ENCODE results near the gene RPL28. TPM values are rescaled to one million over a fixed set of nuclear protein-coding genes. Genes with fewer than 3 reads are reported as not detected.

Gene RPL28
- total RNA-seq, 3 donors from 2014 or later, result 3,242 to 3,402 (median 3,363) TPM

DNA sequence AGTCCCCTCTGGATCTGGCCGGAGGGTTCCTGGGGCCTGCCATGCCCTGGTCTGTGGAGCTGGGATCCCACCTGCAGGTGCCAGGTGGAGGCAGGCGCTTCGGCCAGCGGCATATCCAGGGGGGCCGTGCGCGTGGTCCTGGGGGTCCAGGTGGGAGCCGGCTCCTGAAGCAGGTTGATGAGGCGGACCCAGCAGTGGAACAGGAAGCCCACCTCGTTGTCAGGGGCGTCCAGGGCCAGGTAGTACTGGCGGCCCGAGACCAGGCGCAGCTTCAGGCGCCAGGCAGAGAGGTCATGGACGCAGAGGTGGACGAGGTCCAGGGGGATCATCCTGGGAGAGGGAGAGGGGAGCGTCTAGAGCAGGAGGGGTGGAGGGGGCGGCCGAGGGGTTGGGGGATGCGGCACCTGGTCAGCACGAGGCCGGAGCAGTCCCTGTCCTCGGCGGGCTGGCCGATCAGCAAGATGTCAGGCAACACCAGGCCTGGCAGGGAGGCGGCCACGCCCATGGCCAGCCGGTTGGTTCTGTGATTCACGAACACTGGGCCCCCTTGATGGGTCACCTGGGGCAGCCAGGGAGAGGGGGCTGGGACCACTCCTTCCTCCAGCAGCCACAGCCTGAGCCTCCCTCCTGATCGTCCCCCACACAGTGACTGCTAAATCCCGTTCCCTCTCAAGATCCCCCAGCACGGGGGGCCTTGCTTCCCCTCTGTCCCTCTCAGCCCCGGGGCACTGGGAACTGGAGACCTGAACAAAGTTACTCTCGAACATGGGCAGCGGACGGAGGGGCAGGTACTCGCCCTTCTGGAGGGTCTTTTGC lies 23.4 kb upstream of the RPL28 start:
- Mint-ChIP-seq H3K27me3 (ENCODE audit: low read depth) (peaks cover 10% of the 10 kb centered on the region), H3K4me1 (ENCODE audit: low read depth) (no peaks in the 10 kb centered on the region)

DNA sequence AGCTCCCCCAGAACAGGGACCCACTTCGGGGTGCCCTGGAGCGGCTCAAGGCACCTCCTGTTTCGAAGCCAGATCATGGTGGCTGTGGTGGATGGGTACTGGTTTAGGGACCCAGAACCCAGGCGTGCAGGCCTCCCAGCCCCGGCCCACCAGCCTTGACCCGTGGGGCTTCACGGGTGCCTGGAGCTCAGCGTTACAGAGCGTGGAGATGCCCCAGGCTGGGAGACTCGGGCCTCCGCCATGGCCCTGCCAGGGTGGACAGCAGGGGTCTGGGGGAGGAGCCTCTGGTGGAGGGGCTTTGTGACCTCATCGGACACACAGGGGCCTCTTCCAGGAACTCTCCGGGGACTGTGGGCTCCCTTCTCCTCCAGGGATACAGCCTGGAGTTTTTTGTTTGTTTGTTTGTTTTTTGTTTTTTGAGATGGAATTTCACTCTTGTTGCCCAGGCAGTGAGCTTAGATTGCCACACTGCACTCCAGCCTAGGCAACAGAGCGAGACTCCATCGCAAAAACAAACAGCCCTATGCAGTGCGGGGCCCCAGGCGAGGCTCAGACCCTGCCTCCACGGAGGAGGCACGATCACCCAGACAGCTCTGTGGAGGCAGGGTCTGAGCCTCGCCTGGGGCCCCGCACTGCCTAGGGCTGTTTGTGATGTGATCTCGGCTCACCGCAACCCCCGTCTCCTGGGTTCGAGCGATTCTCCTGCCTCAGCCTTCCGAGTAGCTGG lies 22.6 kb upstream of the RPL28 start, which contains the start of gene GARIN5B:
Gene GARIN5B (minus strand): TSS at position 271 of the 727 bp plus-strand sequence. CDS start 194 bp downstream, at position 77.
- Mint-ChIP-seq H3K27me3 (ENCODE audit: low read depth) (peaks cover 12% of the 10 kb centered on the region), H3K4me1 (ENCODE audit: low read depth) (no peaks in the 10 kb centered on the region), H3K4me3 (no peak within 1 kb of the TSS), H3K9me3 (no peaks in the 10 kb centered on the region), H3K36me3 (ENCODE audit: insufficient read depth) (no peaks in the 10 kb centered on the region)
- ATAC-seq, result no peak
- no peak for DNase-seq

More for the DNA sequence above, 23.4 kb upstream of the RPL28 start:
- H3K9me3 Mint-ChIP-seq, result no peaks in the 10 kb centered on the region
- DNase-seq (no peak), ATAC-seq (no peak)
- no peak overlapping the region for H3K4me3 Mint-ChIP-seq
- H3K36me3 Mint-ChIP-seq (ENCODE audit: insufficient read depth), result no peaks in the 10 kb centered on the region

- H3K4me3 Mint-ChIP-seq, result no peak overlapping the region
- ATAC-seq, result no peak
These were observed 20.5 kb upstream of the RPL28 start for GRCh38 chr19:55365245-55365644.

DNA sequence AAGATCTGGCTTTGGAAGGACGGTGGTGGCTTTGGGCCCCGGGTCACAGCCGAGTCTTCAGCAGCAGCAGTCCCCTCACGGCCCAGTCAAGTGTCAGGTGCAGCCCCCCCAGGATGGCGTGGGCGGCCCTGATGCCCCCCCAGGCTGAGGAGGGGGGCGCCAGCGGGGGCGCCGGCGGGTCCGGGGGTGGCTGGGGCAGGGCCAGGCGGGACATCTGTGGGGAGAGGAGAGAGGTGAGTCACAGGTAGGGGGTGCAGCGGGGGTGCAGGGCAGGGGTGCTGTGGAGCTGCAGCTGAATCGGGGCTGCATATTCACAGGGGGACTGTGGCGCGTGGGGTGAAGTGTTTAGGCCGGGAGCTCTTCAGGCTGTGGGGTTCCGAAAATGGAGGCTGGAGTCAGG lies 19.8 kb upstream of the RPL28 start:
- no peaks in the 10 kb centered on the region for H3K9me3 Mint-ChIP-seq
- no peaks in the 10 kb centered on the region for H3K36me3 Mint-ChIP-seq (ENCODE audit: insufficient read depth)
- no peak for DNase-seq
- peaks cover 27% of the 10 kb centered on the region for H3K27me3 Mint-ChIP-seq (ENCODE audit: low read depth)
- no peak for ATAC-seq
- H3K4me1 Mint-ChIP-seq (ENCODE audit: low read depth), result peaks cover 5% of the 10 kb centered on the region
- H3K4me3 Mint-ChIP-seq, result no peak overlapping the region

More at GRCh38 chr19:55365245-55365644, 20.5 kb upstream of the RPL28 start:
- Mint-ChIP-seq H3K4me1 (ENCODE audit: low read depth) (peaks cover 3% of the 10 kb centered on the region), H3K9me3 (no peaks in the 10 kb centered on the region), H3K36me3 (ENCODE audit: insufficient read depth) (no peaks in the 10 kb centered on the region), H3K27me3 (ENCODE audit: low read depth) (peaks cover 21% of the 10 kb centered on the region)
- DNase-seq, result no peak

DNA sequence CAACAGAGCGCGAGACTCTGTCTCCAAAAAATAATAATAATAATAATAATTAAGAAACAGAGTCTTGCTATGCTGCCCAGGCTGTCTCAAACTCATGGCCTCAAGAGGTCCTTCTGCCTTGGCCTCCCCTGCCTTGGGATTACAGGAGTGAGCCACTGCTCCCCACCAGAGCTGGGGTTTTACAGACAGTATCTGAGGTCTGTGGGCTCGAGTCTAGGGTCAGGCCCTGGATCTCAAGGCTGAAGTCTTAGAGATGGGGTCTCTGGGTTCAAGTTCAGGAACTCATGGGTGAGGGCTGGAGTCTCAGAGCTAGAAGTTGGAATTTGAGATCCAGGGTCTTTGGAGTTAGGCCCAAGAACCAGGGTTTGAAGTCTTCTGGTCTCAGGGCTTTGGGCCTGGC lies 18.9 kb upstream of the RPL28 start:
- Mint-ChIP-seq H3K4me1 (ENCODE audit: low read depth) (peaks cover 5% of the 10 kb centered on the region), H3K27me3 (ENCODE audit: low read depth) (peaks cover 36% of the 10 kb centered on the region), H3K36me3 (ENCODE audit: insufficient read depth) (no peaks in the 10 kb centered on the region), H3K9me3 (no peaks in the 10 kb centered on the region), H3K4me3 (no peak overlapping the region)
- DNase-seq, result no peak
- ATAC-seq, result no peak

GRCh38 chr19:55368106-55368505 lies 17.6 kb upstream of the RPL28 start:
- Mint-ChIP-seq H3K4me3 (no peak overlapping the region), H3K27me3 (ENCODE audit: low read depth) (peaks cover 44% of the 10 kb centered on the region), H3K4me1 (ENCODE audit: low read depth) (peaks cover 5% of the 10 kb centered on the region), H3K9me3 (no peaks in the 10 kb centered on the region), H3K36me3 (ENCODE audit: insufficient read depth) (no peaks in the 10 kb centered on the region)
- ATAC-seq (no peak), DNase-seq (no peak)

- Mint-ChIP-seq H3K4me3 (no peak overlapping the region), H3K36me3 (ENCODE audit: insufficient read depth) (no peaks in the 10 kb centered on the region), H3K4me1 (ENCODE audit: low read depth) (peaks cover 8% of the 10 kb centered on the region), H3K27me3 (ENCODE audit: low read depth) (peaks cover 48% of the 10 kb centered on the region), H3K9me3 (no peaks in the 10 kb centered on the region)
- DNase-seq (no peak), ATAC-seq (peak; percentile 53 to 54)
These were observed 16.8 kb upstream of the RPL28 start for GRCh38 chr19:55368701-55369563.

DNA sequence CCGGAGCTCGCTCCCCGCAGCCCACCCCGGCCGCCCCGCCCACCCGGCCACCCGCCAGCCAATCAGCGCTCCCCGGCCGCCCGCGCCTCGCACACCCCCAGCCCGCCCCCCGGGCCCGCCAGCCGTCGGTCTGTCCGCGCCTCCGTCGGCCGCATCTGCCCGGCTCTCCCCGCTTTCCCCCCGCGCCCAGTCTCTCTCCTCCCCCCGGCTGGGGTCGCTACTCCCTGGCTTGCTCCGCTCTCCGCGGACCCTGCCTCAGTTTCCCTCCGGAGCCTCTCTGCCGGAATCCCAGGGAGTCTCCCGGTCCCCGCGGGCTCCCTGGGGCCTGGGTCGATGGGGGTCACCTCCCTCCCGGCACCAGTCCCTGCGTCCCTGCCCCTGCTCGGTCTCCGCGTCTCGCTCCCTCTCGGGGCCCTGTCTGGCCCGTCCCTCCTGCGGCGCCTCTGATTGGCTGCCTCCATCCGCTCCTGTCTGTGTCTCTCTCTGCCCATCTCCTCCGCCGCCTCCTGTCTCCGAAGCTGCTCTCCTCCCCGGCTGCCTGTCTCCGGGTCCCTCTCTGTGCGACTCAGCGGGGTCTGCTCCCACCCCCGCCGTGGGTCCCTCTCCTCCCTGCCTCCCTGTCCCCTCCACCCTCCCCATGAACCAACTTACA lies 16.0 kb upstream of the RPL28 start:
- ATAC-seq, result peak; percentile 67 to 75
- Mint-ChIP-seq H3K9me3 (no peaks in the 10 kb centered on the region), H3K4me1 (ENCODE audit: low read depth) (peaks cover 8% of the 10 kb centered on the region), H3K4me3 (peak overlapping the region; percentile 58), H3K36me3 (ENCODE audit: insufficient read depth) (no peaks in the 10 kb centered on the region), H3K27me3 (ENCODE audit: low read depth) (peaks cover 53% of the 10 kb centered on the region)
- no peak for DNase-seq

DNA sequence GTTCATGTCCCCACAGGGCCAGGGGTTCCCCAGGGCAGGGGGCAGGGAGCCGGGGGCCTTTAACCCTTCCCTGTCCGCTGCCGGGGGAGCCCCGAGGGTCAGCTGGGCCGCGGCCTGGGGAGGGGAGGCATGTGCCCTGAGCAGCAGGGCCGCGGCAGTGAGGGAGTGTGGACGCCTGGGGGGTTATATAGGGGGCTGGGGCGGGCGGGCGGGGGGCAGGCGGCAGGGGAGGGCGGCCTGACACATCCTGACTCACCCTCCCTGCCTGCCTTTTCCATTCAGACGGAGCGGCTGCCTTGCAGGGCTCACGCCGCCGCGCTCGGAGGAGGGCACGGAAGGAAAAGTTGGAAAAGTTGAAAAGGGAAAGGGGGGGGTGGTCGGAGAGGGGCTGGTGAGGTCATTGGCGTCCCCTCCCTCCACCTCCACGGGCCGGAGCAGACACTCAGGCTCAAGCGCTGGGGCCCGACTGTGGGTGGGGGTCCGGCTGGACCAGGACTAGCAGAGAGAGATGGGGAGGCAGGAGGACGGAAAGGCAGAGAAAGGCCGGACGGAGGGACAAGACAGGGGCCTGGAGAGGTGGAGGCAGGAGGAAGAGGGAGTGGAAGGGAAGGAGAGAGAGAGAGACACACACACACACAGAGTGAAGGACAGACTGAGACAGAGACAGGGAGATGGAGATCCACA lies 15.3 kb upstream of the RPL28 start, which contains the start of gene IL11:
Gene IL11 (minus strand): TSS at position 159 of the 684 bp plus-strand sequence. CDS start 153 bp downstream, at position 6.
- Mint-ChIP-seq H3K9me3 (no peaks in the 10 kb centered on the region), H3K4me3 (peak within 1 kb of the TSS; percentile 58), H3K36me3 (ENCODE audit: insufficient read depth) (no peaks in the 10 kb centered on the region), H3K27me3 (ENCODE audit: low read depth) (peaks cover 56% of the 10 kb centered on the region), H3K4me1 (ENCODE audit: low read depth) (peaks cover 8% of the 10 kb centered on the region)
- DNase-seq, result no peak
- ATAC-seq, result peak; percentile 23 to 32

DNA sequence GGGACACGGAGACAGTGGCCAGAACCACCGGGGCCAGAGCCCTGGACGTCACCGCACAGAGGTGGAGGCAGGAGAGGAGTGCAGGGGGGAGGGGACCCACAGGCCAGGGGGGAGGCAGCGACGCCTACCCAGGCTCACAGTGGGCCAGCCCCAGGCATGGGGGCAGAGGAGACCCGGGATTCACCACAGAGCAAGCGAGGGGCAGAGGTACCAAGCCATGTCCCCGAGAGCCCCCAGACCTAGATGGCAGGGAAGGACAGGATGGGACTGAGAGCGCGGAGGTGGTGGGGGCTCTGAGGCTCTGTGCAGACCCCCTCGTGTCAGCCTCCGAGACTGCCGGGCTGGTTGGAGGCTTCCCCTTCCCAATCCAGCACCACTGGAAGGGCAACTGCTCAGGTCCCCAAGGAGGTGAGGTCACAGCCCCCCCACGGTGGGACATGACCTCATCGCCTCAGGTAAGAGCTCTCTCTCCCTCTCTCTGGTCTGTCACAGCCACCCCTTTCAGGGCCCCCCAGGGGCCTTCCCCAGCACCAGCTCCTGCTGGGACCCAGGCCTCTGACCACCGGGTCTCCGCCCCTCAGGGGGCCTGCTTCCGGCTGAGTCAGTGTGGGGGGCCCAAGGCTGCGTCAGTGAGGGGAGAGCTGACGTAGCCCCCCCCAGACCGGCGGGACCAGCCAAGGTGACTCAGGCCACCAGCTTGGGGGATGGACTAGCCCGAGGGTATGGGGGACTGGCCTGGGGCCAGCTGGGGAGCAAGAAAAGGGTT lies 13.2 kb upstream of the RPL28 start:
- peaks cover 52% of the 10 kb centered on the region for H3K27me3 Mint-ChIP-seq (ENCODE audit: low read depth)
- peaks cover 8% of the 10 kb centered on the region for H3K4me1 Mint-ChIP-seq (ENCODE audit: low read depth)
- no peaks in the 10 kb centered on the region for H3K9me3 Mint-ChIP-seq
- ATAC-seq (peak; percentile 22 to 29), DNase-seq (no peak)
- H3K36me3 Mint-ChIP-seq (ENCODE audit: insufficient read depth), result no peaks in the 10 kb centered on the region
- no peak overlapping the region for H3K4me3 Mint-ChIP-seq

DNA sequence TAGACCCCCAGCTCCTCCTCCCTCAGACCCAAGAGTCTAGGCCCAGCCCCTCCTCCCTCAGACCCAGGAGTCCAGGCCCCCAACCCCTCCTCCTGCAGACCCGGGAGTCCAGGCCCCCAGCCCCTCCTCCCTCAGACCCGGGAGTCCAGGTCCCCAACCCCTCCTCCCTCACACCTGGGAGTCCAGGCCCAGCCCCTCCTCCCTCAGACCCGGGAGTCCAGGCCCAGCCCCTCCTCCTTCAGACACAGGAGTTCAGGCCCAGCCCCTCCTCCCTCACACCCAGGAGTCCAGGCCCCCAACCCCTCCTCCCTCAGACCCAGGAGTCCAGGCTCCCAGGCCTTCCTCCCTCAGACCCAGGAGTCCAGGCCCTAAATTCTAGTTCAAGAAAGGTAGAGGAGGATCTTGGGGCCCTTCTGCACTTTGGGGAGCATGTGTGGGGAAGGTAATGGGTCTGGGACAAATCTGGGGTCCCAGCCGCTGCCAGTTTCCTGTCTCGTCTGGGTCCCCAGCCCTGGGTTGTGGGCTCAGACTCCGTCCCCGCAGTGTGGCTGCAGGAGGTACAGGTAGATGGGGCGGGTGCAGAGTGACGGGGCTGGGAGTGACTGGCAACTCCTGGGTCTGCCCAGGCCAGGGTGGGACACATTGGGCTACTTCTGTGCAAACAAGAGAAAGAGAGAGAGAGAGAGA lies 12.3 kb upstream of the RPL28 start:
- peaks cover 8% of the 10 kb centered on the region for H3K4me1 Mint-ChIP-seq (ENCODE audit: low read depth)
- H3K9me3 Mint-ChIP-seq, result no peaks in the 10 kb centered on the region
- no peaks in the 10 kb centered on the region for H3K36me3 Mint-ChIP-seq (ENCODE audit: insufficient read depth)
- no peak overlapping the region for H3K4me3 Mint-ChIP-seq
- no peak for ATAC-seq
- H3K27me3 Mint-ChIP-seq (ENCODE audit: low read depth), result peaks cover 45% of the 10 kb centered on the region
- no peak for DNase-seq

DNA sequence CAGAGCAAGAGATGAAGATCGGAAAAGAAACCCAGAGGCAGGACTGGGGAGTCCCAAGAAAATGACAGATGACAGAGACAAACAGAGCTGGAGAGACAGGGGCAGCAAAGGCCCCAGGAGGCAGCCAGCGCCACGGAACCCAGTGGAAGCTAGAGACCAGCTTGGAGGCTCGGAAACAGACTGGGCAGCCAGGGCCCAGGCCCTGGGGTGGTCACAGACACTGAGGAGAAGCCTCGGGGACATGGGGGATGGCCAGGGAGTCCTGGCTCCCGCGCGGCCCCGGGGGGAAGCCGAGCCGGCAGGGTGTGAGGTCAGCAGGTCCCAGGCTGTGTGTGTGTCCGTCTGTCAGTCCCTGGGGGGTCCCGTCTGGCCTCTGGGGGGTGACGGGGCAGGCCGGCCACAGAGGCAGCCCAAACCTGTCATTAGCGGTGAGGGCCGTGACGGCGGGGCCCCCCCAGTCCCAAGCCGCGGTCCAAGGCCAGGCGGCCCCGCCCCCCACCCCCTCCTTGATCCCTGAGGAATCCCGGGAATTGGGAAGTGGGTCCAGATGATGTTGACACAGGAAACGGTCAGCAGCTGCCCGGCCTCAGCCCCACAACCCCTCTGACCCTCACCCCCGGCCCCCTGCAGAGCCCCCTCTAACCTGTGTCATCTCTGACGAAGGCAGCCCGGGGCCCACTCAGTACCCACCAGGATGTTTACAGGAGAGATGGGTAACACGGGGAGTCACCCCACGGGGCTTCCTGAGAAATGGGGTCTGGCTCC lies 11.6 kb upstream of the RPL28 start:
- H3K4me1 Mint-ChIP-seq (ENCODE audit: low read depth), result peaks cover 8% of the 10 kb centered on the region
- no peak for DNase-seq
- no peaks in the 10 kb centered on the region for H3K36me3 Mint-ChIP-seq (ENCODE audit: insufficient read depth)
- H3K9me3 Mint-ChIP-seq, result no peaks in the 10 kb centered on the region
- no peak for ATAC-seq
- H3K27me3 Mint-ChIP-seq (ENCODE audit: low read depth), result peaks cover 40% of the 10 kb centered on the region
- H3K4me3 Mint-ChIP-seq, result no peak overlapping the region
